Activated T-cell treated with anti-CD3 and anti-CD28 coated beads, Interleukin-2, amount 50 U/mL, for 1 hour (primary cell): ENCODE measurements around the gene SERPINB5.
"Not testable (repeated sequence)": the region's sequence is repeated elsewhere in the genome, so short reads cannot be mapped to it uniquely, and the experiment has no call there.

Source experiments
- DNase-seq: peaks from one replicate; pipeline ENCODE4 v3.0.0-alpha.2; 2020

The SERPINB5 gene

DNA sequence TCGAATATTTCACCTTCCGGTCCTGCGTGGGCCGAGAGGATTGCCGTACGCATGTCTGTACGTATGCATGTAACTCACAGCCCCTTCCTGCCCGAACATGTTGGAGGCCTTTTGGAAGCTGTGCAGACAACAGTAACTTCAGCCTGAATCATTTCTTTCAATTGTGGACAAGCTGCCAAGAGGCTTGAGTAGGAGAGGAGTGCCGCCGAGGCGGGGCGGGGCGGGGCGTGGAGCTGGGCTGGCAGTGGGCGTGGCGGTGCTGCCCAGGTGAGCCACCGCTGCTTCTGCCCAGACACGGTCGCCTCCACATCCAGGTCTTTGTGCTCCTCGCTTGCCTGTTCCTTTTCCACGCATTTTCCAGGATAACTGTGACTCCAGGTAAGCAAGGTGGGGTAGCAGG lies at the start of gene SERPINB5:
SERPINB5 (plus strand) TSS at position 291 of the 400 bp plus-strand sequence. CDS start 7,471 bp downstream, outside the sequence.
- DNase-seq = no peak

DNA sequence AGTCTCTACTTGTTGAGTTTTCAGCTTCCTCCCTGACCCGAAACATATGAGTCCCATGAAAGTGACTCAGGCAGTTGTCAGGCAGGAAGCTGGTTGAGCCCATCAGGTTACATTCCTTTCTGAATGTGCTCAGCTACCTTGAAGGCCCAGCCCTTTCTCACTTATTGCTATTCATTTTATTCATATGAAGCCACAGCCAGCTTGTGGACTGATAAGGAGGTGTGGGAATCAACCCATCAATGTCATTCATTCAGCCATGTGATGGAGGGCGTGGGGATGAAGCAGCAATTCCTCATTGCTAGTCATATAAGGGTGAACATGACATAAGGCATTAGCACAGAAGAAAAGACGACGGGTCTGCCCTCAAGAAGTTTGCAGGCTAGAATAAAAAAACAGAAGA lies 49.2 kb upstream of the SERPINB5 start:
- DNase-seq = no peak

DNA sequence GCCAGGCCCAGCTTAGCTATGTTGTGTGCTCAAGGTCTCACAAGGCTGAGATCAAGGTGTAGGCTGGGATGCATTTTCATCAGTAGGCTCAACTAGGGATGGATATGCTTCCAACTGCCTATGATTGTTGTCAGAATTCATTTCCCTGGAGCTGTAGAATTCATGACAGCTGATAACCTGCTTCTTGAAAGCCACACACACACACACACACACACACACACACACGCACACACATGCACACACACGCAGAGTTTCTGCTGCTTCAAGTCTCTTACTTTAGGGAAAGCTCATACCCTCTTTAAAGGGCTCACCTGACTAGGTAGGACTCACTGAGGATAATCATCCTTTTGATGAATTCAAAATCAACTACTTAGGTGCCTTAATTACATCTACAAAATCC lies 46.2 kb upstream of the SERPINB5 start:
- DNase-seq = no peak

GRCh38 chr18:63431180-63431579 lies 45.6 kb upstream of the SERPINB5 start:
- no peak for DNase-seq

DNA sequence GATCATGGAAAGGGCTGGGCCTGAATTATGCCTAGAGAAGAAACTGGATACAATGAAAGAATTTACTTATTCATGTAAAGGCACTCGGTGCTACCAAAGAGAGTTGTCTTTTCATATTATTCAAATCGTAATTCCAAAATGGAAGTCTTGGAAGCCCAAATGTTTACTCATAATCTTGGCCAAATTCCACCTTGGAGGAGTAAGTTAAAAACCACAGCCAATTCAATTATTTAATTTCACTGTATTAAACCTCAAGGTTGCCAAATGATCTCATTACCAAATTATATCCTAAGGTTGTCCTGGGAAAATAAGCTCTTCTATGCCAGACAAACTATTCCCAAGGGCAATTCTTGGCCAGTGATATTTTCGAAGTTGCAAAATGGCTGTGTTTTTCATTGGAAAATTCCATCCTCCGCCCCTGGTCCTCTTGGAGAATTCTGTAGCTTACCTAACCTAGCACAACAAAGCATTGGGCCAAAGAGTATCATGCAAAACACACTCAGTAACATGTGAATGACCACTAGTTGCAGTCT lies 43.4 kb upstream of the SERPINB5 start:
- DNase-seq = no peak

- no peak for DNase-seq
These were observed 38.6 kb upstream of the SERPINB5 start for GRCh38 chr18:63438181-63438580.

- DNase-seq = peak; percentile 40
These were observed 37.4 kb upstream of the SERPINB5 start for GRCh38 chr18:63439334-63439733.

DNA sequence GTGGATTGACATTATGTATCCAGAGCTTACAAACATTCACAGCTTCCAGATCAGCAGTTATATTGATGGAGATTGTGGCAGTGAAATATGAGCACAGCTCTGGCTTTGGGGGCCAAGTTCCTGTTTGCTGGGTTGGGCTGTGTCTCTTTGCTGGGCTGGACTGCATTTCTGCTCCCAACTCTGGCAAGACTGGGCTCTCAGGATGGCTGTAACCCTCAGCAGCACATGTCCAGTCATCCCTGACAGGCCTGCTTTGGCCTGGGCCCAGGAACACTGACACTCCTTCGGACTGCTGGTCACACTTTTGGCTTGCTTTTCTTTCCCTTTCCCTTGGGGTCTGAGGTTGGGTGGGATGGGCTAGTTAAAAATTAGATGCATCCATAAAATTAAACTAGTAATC lies 36.5 kb upstream of the SERPINB5 start:
- DNase-seq = no peak

- DNase-seq = no peak
These were observed 35.9 kb upstream of the SERPINB5 start for GRCh38 chr18:63440881-63441280.

DNA sequence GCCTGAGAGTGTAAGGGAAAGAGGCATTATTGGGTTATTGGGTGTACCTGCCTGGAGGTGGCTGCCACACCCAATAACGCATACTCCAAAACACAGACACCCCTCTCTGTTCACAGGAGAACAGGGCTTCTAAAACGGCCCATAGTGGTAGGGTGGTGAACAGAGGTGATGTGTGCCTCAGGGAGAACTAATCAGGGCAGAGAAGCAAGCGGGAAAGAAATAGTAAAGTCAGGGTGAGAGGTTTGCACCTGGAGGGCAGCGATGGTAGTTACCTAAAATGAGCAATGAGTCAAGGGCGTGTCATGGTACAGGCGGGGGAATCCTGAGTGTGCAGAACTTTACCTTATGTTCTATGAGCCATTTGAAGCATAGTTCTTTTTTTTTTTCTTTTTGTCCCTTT lies 32.9 kb upstream of the SERPINB5 start:
- DNase-seq = no peak

- no peak for DNase-seq
These were observed 32.2 kb upstream of the SERPINB5 start for GRCh38 chr18:63444580-63444979.

- no peak for DNase-seq
These were observed 31.7 kb upstream of the SERPINB5 start for GRCh38 chr18:63445037-63445436.

DNA sequence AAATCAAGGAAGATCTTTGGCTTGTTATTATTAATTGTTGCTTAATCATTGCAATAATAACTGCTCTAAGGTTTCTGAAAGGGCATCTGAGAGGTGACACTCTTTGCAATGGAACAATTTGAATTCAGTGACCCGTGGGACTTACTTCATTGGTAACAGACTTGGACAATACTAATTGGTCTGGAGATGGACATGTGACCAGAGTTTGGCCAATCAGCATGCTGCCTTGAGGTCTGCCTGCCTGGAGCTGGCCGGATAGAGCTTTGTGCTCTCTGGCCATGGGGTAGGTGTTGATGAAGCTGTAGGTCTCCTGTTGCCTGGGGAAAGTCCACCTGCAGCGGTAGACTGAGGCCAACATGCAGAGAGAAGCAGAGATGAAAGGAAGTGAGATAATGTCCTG lies 30.5 kb upstream of the SERPINB5 start:
- DNase-seq = no peak

- no peak for DNase-seq
These were observed 29.7 kb upstream of the SERPINB5 start for GRCh38 chr18:63447066-63447465.

DNA sequence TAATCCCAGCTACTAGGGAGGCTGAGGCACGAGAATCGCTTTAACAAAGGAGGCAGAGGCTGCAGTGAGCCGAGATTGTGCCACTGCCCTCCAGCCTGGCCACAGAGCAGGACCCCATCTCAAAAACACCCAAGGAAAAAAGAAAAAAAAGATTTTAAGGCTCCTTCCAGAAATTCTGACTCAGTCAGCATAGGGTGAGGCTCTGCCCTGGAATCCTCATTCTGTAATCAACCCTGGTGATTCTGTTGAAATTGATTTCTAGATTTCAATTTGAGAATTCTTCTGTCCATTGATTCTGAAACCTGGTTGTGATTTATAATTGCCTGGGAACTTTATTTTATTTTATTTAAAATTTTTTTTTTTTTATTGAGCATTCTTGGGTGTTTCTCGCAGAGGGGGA lies 27.3 kb upstream of the SERPINB5 start:
- DNase-seq = no peak

DNA sequence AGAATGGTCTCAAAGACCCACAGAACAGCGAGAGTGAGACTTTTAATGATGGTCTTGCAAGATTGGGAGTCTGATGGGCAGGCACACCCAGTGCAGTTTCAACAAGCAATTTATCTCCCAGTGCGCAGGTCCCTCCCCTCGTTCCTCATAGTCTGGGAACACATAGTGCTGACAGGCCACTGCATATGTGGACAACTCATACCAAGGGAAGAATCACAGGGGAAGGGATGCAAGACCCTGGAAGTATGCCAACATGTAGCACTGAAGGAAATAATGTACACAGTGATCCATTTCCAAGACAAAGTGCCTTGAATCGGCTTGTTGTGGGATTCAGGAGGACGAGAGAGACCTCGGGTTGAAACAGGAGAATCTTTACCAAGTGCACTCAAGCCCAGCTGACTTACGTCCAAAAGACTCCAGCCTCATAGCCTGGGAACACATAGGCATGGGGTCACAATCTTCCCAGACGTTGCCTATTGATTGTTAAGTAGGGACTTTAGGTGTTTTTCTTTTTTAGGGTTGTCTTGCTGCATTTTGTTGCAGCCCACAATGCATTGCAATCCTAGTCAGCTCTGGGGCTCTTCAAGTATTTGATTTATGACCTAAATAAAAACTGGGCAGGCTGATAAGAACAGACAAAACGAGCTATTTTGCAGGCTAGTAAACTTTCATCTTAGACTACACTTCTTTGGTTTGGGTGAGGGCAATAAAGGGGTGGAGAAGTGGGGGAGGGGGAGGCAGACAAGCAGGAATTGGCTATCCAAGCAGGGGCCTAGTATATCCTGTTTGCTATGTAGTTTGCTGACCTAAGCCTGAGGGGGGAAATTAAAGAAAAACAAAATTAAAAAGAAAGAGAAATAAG lies 24.7 kb upstream of the SERPINB5 start:
- DNase-seq = no peak

- DNase-seq = not testable (repeated sequence)
These were observed 24.0 kb upstream of the SERPINB5 start for GRCh38 chr18:63452751-63453150.

- DNase-seq = no peak
These were observed 22.3 kb upstream of the SERPINB5 start for GRCh38 chr18:63454497-63454896.

GRCh38 chr18:63457977-63458376 lies 18.8 kb upstream of the SERPINB5 start:
- DNase-seq = no peak

DNA sequence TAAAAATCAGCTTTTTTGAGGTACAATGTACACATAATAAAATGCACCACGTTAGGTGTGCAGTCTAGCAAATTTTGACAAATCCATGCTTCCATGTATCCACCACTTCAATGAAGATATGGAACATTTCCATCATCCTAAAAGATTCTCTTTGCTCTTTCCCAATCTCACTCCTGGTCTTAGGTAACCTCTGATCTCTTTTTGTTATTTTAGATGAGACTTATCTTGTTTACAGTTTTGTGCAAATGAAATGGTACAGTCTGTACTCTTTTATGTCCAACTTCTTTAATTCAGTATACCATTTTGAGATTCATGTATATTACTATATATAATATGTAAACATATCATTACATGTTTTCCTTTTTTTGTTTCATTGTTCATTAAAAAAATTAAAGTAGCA lies 16.3 kb upstream of the SERPINB5 start:
- DNase-seq = no peak

GRCh38 chr18:63464434-63464833 lies 12.3 kb upstream of the SERPINB5 start:
- DNase-seq = no peak

DNA sequence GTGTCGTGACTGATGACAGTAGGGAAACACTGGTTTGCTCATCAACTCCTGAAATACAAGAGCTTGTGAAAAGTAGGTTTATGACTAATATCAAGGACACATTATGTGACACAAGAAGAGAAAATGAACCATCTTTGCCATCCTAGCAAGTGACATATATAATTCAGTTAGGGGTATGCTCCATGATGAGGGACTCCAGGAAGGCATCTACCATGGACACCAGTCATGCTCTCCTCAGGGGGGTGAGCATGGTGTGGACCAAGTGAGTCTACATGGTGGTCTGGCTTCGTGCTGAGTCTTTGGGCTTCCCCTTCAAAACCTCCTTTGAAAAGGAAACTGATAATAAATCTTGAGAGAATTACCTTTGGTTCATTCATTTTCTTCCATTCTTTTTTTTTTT lies 11.7 kb upstream of the SERPINB5 start:
- no peak for DNase-seq

GRCh38 chr18:63467699-63468098 lies 9.1 kb upstream of the SERPINB5 start:
- DNase-seq = no peak

DNA sequence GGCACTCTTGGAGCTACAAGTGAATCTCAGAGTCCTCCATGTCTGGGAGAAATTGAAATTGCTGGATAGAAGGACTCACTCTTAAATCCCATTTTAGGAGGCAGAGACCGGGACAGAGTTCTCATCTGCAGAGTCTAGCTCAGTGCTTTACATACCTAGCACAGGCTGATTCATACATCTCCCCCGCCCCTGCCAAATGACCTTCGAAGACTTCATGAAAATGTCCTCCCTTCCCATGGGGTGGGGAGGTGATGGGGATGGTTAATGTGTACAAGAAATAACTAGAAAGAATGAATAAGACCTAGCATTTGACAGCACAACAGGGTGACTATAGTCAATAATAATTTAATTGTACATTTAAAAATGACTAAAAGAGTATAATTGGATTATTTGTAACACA lies 8.2 kb upstream of the SERPINB5 start:
- DNase-seq = no peak

- no peak for DNase-seq
These were observed 6.0 kb upstream of the SERPINB5 start for GRCh38 chr18:63470751-63471150.
